ENCODE measurements around the gene RAPGEF5.

The RAPGEF5 gene, protein sequence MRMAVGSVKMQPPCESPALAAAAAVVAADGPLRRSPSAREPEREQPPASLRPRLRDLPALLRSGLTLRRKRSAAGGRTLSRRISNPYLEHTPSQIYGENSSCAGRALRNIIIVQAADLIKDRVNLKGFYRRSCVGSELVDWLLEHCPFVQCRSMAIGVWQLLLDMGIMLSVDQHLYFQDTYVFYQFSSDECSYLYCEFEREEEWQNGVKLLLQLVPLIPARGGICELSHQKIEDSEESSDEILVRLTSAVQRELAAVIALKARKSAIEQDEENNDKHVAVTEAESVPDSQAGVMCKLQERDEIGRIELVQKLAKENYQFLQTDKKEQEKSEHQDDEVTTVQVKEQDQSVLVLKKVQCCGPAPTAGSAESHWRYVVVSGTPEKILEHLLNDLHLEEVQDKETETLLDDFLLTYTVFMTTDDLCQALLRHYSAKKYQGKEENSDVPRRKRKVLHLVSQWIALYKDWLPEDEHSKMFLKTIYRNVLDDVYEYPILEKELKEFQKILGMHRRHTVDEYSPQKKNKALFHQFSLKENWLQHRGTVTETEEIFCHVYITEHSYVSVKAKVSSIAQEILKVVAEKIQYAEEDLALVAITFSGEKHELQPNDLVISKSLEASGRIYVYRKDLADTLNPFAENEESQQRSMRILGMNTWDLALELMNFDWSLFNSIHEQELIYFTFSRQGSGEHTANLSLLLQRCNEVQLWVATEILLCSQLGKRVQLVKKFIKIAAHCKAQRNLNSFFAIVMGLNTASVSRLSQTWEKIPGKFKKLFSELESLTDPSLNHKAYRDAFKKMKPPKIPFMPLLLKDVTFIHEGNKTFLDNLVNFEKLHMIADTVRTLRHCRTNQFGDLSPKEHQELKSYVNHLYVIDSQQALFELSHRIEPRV

DNA sequence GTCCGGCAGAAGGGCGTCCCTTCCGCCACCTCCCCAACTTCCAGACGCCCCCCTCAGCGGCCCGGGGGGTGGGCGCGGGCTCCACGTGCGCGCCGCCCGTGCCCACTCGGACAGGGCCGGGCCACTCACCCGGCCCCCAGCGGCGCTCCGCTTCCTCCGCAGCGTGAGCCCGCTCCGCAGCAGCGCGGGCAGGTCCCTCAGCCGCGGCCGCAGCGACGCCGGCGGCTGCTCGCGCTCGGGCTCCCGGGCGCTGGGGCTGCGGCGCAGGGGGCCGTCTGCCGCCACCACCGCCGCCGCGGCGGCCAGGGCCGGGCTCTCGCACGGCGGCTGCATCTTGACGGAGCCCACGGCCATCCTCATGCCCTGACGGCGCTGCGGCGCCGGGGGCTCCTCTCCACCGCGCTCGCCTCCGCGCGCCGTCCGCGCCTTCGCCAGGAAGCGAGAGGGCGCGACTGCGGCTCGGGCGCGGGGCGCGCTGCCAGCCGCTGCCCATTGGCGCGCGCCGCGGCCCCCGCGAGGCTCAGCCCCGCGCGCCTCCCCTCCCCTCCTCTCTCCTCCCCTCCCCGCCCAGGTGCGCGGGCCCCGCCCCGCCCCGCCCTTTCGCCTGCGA is at the start of gene RAPGEF5:
Gene RAPGEF5 (minus strand): TSS at position 454 of the 610 bp plus-strand sequence. CDS start 94 bp downstream, at position 360.
- no peak for DNase-seq (ENCODE audit: low read depth in 1 of 2, low spot score in 1 of 2)

GRCh38 chr7:22406715-22407114 is 49.8 kb upstream of the RAPGEF5 start:
- DNase-seq (ENCODE audit: low read depth in 1 of 2, low spot score in 1 of 2), result no peak

DNA sequence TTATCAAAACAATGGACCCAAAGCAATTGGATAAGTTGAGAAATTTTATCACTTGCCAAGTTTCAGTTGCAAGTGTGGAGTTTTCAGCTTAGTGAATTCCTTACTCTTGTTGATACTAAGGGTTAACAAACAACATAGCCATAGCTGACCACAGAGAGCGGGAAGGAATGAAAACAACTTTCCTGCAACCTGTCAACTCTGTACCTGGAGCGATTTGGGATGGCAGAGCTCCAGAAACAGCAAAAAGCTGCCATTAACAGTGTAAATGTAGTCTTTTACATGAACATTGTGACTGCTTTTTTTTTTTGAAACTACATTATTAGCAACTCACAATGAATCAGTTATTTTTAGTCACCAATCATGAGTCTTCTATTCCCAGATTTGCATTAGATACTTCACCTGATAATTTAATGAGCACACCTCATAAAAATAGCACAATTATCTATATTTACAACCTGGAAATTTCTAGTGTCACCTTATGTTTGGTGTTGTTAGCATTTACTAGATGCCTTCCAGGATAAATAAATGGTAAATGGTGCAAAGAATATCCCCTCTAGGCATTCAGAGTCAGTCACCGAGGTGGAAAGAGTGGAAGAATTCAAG is 47.6 kb upstream of the RAPGEF5 start:
- no peak for DNase-seq (ENCODE audit: low read depth in 1 of 2, low spot score in 1 of 2)

- no peak for DNase-seq (ENCODE audit: low read depth in 1 of 2, low spot score in 1 of 2)
These were observed 46.4 kb upstream of the RAPGEF5 start for GRCh38 chr7:22403344-22403743.

GRCh38 chr7:22402250-22402649 is 45.3 kb upstream of the RAPGEF5 start:
- no peak for DNase-seq (ENCODE audit: low read depth in 1 of 2, low spot score in 1 of 2)

GRCh38 chr7:22400936-22401553 is 44.1 kb upstream of the RAPGEF5 start:
- no peak for DNase-seq (ENCODE audit: low read depth in 1 of 2, low spot score in 1 of 2)

DNA sequence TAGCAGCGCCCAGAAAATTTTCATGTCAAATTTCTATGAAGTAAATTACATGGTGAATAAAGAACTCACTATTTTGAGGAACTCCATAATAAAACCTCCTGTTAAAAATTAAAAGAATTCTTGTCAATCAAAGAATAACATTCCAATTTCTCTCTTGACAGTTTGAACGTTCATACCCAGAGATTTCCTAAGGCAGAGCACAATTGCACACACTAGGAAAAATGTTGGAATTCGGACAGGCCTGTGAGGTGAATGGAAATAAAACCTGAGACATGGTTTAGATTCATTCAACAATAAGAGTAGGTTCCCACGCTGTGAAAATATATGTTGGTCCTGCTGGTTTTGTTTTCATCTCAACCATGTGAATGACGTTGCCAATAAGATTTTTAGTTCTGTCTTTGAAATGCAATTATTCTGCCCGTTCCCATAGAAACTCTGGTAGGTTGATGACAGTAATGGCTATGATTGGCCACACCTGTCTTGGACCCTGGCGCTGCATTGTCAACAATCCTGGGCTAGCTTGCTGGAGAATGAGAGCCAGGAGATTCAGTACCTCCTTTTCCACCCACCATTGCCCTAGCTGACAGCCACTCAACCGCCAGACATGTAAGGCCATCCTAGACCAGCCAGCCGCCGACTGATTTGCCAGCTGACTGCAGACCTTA is 43.3 kb upstream of the RAPGEF5 start:
- DNase-seq (ENCODE audit: low read depth in 1 of 2, low spot score in 1 of 2), result no peak

DNA sequence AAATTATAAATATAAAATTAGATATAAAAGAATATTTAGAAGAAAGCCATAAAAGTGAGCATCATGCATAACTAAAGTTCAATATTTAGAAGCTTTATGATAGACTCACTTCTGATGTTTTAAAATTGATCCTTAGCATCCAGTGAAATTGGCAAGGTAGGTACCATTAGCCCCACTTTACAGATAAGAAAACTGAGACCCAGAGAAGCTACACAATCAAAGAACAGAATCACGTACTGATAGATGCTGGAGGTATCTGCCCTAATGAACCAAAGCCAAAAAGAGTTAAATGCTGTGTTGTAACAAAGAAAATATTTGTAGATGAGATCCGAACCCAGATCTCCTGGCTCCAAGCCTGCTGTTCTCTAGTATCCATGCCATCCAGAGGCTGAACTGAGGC is 42.6 kb upstream of the RAPGEF5 start:
- DNase-seq (ENCODE audit: low read depth in 1 of 2, low spot score in 1 of 2), result no peak

DNA sequence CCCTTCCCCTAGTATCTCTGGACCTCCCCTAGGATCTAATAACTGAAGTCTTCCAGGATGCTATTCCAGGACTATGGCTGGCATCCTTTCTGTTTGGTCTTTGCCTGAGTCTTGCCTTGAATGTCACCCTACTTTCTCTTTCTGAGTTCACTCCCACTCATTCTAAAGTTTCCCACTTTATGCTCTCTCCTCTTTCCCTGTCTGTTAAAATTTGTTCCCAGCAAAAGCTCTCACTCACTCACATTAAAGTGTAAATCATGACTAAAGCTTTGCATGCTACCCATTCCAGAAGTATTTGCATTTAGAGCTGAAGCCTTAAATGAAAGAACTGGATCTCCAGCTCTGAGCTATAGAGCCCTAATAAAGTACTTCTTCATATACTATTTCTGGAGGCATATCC is 42.1 kb upstream of the RAPGEF5 start:
- DNase-seq (ENCODE audit: low read depth in 1 of 2, low spot score in 1 of 2), result no peak

DNA sequence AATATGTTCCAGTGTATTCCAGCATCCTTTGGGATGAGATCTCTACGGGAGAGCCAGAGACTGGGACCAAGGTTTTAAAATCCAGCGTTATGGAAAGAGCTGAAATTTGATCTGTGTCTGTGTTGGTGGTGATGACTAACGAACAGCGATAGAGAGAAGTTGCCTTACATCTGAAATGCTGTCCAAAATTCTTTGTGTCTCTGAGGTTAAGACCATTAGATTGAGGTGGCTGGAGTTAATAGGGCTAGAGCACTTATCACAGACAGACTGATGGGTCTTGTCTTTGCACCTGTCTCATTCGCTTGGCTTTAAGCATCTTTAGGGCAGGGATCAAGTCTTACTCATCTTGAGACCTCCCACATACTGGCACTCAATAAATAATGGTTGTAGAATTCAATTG is 41.0 kb upstream of the RAPGEF5 start:
- no peak for DNase-seq (ENCODE audit: low read depth in 1 of 2, low spot score in 1 of 2)

DNA sequence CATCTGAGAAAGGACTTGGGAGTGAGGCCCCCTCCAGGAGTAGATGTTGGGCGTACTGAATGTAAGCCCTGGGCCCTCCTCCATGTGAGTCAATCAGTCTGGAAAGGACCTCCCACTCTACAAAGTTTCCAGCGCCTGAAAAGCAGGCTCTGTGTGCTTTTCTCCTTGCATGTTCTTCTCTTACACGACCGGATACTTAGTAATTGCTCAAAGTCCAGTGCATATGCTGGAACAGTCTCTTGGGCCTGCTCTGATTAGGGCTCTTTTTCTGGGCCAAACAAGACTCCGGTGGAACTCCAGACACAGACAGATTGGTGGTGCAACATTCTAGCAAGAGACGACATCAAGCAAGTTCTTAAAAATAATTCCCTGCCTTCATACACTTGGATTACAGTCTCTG is 38.3 kb upstream of the RAPGEF5 start:
- DNase-seq (ENCODE audit: low read depth in 1 of 2, low spot score in 1 of 2), result no peak

- DNase-seq (ENCODE audit: low read depth in 1 of 2, low spot score in 1 of 2), result no peak
These were observed 37.8 kb upstream of the RAPGEF5 start for GRCh38 chr7:22394739-22395138.

- no peak for DNase-seq (ENCODE audit: low read depth in 1 of 2, low spot score in 1 of 2)
These were observed 37.2 kb upstream of the RAPGEF5 start for GRCh38 chr7:22393913-22394729.

- DNase-seq (ENCODE audit: low read depth in 1 of 2, low spot score in 1 of 2), result no peak
These were observed 33.6 kb upstream of the RAPGEF5 start for GRCh38 chr7:22390516-22390915.

GRCh38 chr7:22389892-22390291 is 32.9 kb upstream of the RAPGEF5 start:
- DNase-seq (ENCODE audit: low read depth in 1 of 2, low spot score in 1 of 2), result no peak

GRCh38 chr7:22387583-22387982 is 30.6 kb upstream of the RAPGEF5 start:
- no peak for DNase-seq (ENCODE audit: low read depth in 1 of 2, low spot score in 1 of 2)

- DNase-seq (ENCODE audit: low read depth in 1 of 2, low spot score in 1 of 2), result no peak
These were observed 29.9 kb upstream of the RAPGEF5 start for GRCh38 chr7:22386865-22387264.

- DNase-seq (ENCODE audit: low read depth in 1 of 2, low spot score in 1 of 2), result no peak
These were observed 29.4 kb upstream of the RAPGEF5 start for GRCh38 chr7:22386206-22386858.

- DNase-seq (ENCODE audit: low read depth in 1 of 2, low spot score in 1 of 2), result no peak
These were observed 28.4 kb upstream of the RAPGEF5 start for GRCh38 chr7:22385326-22385725.
